IMR-90 (cell line): ENCODE data around the gene OR7A5. TPM values are rescaled to one million over a fixed set of nuclear protein-coding genes. Genes with fewer than 3 reads are reported as not detected.

Experiments
- ATAC-seq: fragments of 200-7000 bp; cut with Tn5 transposase; 2 replicates; pipeline ENCODE4 v1.9.1; 2020; ENCODE audit warnings: low read depth, mild to moderate bottlenecking, moderate library complexity
- BruUV-seq: library from RNA; stranded (reverse); fragments of 400-500 nt; replicated peaks from 2 replicates; lab custom pipeline; 2021; lab: Mats Ljungman, UMichigan
- CTCF ChIA-PET: fragments of 300-600 bp; formaldehyde crosslinking; extraction: SDS; loops from one replicate; lab custom pipeline; 2021; ENCODE audit warnings: antibody characterized with exemption; lab: Yijun Ruan, JAX
- POLR2A ChIA-PET: fragments of 300-600 bp; sonication (Branson Sonifier 250); formaldehyde crosslinking; loops from one replicate; lab custom pipeline; 2022; ENCODE audit warnings: antibody characterized with exemption; ENCODE audit not compliant: unreplicated experiment; lab: Charles Lee
- DNase-seq: peaks from one replicate; pipeline ENCODE4 v3.0.0; 2013
- H2AFZ ChIP-seq: replicated peaks from 2 replicates; pipeline ENCODE3; 2013; ENCODE audit warnings: low read length, mild to moderate bottlenecking; ENCODE audit not compliant: poor library complexity
- H2AK5ac ChIP-seq: 2 replicates; pipeline ENCODE4 v1.6.1; 2013; ENCODE audit warnings: low read depth, low read length, inconsistent platforms
- H2AK9ac ChIP-seq: replicated peaks from 2 replicates; pipeline ENCODE3; 2013; ENCODE audit warnings: mild to moderate bottlenecking, low read depth, low read length, moderate library complexity; ENCODE audit not compliant: poor library complexity
- H2BK120ac ChIP-seq: 2 replicates; pipeline ENCODE4 v1.6.1; 2013; ENCODE audit warnings: low read depth, low read length, inconsistent platforms
- H2BK15ac ChIP-seq: 3 replicates; pipeline ENCODE4 v1.6.1; 2013; ENCODE audit warnings: low read depth, low read length, inconsistent platforms
- H2BK20ac ChIP-seq: 2 replicates; pipeline ENCODE4 v1.6.1; 2013; ENCODE audit warnings: low read depth, mild to moderate bottlenecking, inconsistent platforms, low read length, moderate library complexity
- H2BK5ac ChIP-seq: 2 replicates; pipeline ENCODE4 v1.6.1; 2013; ENCODE audit warnings: mild to moderate bottlenecking, low read depth, low read length, inconsistent platforms; ENCODE audit not compliant: poor library complexity, severe bottlenecking
- H3K14ac ChIP-seq: replicated peaks from 2 replicates; pipeline ENCODE4 v1.6.1; 2013; ENCODE audit warnings: low read depth, low read length, inconsistent platforms
- H3K18ac ChIP-seq: 2 replicates; pipeline ENCODE4 v1.6.1; 2013; ENCODE audit warnings: low read depth, low read length, control low read depth
- H3K23ac ChIP-seq: 2 replicates; pipeline ENCODE4 v1.6.1; 2013; ENCODE audit warnings: low read depth, low read length, inconsistent platforms
- H3K27ac ChIP-seq: 2 replicates; pipeline ENCODE4 v1.5.1; 2013; ENCODE audit warnings: mild to moderate bottlenecking, control low read depth, low read length; ENCODE audit not compliant: insufficient read depth
- H3K27me3 ChIP-seq: 2 replicates; pipeline ENCODE4 v1.6.1; 2013; ENCODE audit warnings: low read length; ENCODE audit not compliant: control insufficient read depth, insufficient read depth
- H3K36me3 ChIP-seq: 2 replicates; pipeline ENCODE4 v1.6.1; 2013; ENCODE audit warnings: low read length, mixed read lengths; ENCODE audit not compliant: control insufficient read depth, insufficient read depth
- H3K4ac ChIP-seq: 2 replicates; pipeline ENCODE4 v1.6.1; 2013; ENCODE audit warnings: low read depth, low read length, inconsistent platforms
- H3K4me1 ChIP-seq: 2 replicates; pipeline ENCODE4 v1.6.1; 2013; ENCODE audit warnings: low read length, mixed read lengths; ENCODE audit not compliant: control insufficient read depth, insufficient read depth
- H3K4me2 ChIP-seq: 2 replicates; pipeline ENCODE4 v1.6.1; 2013; ENCODE audit warnings: low read depth, mild to moderate bottlenecking, control low read depth, low read length, moderate library complexity
- H3K4me3 ChIP-seq: 2 replicates; pipeline ENCODE4 v1.5.1; 2013; ENCODE audit warnings: low read depth, mild to moderate bottlenecking, control low read depth, low read length, moderate library complexity; ENCODE audit not compliant: insufficient read depth
- H3K56ac ChIP-seq: 2 replicates; pipeline ENCODE4 v1.6.1; 2013; ENCODE audit warnings: low read length, inconsistent platforms; ENCODE audit not compliant: insufficient read depth; ENCODE audit errors: extremely low read depth
- H3K79me1 ChIP-seq, 2 experiments: 2 replicates each; pipeline ENCODE4 v1.6.1; 2013; ENCODE audit warnings: low read length in 2 of 2, inconsistent platforms in 1 of 2, low read depth in 1 of 2
- H3K9ac ChIP-seq: 2 replicates; pipeline ENCODE4 v1.6.1; 2013; ENCODE audit warnings: low read depth, low read length, control low read depth
- H3K9me1 ChIP-seq: 2 replicates; pipeline ENCODE4 v1.6.1; 2013; ENCODE audit warnings: low read length, inconsistent platforms; ENCODE audit not compliant: insufficient read depth
- H3K9me3 ChIP-seq: 2 replicates; pipeline ENCODE4 v1.6.1; 2013; ENCODE audit warnings: low read length; ENCODE audit not compliant: control insufficient read depth, insufficient read depth
- H4K20me1 ChIP-seq: 2 replicates; pipeline ENCODE4 v1.6.1; 2013; ENCODE audit warnings: low read length, inconsistent platforms; ENCODE audit not compliant: insufficient read depth
- H4K5ac ChIP-seq: 2 replicates; pipeline ENCODE4 v1.6.1; 2013; ENCODE audit warnings: mild to moderate bottlenecking, low read depth, low read length, control low read depth
- H4K8ac ChIP-seq, 2 experiments: 2 replicates each; pipeline ENCODE4 v1.6.1; 2013; ENCODE audit warnings: low read depth in 2 of 2, low read length in 2 of 2, control low read depth in 1 of 2, inconsistent platforms in 1 of 2
- H4K91ac ChIP-seq: 2 replicates; pipeline ENCODE4 v1.6.1; 2013; ENCODE audit warnings: low read depth, low read length, inconsistent platforms; ENCODE audit not compliant: insufficient read depth
- USF2 ChIP-seq: fragments of 150-350 bp; IDR thresholded peaks from 2 replicates; pipeline ENCODE4 v1.6.1; 2017; ENCODE audit warnings: mild to moderate bottlenecking, antibody characterized with exemption, low read length, low read depth
- WGBS, 2 experiments: methylation state at CpG; one replicate each; pipeline versions ENCODE4 v1.1.5 to v1.1.7; 2013; ENCODE audit warnings: missing lambda C conversion rate in 2 of 2; ENCODE audit not compliant: insufficient read length in 1 of 2; ENCODE audit errors: extremely low coverage in 2 of 2; 5-methylcytosine and 5-hydroxymethylcytosine counted together
- dilution Hi-C: fragments of 300-500 bp; cut with HindIII; formaldehyde crosslinking; loops from one replicate; pipeline ENCODE4 v1.14.3; 2018; ENCODE audit warnings: low sequenced_read_pairs; ENCODE audit not compliant: unreplicated experiment
- in situ Hi-C: fragments of 300-500 bp; cut with MboI; formaldehyde crosslinking; loops from 3 replicates; pipeline ENCODE4 v1.14.3; 2019; ENCODE audit warnings: low sequenced_read_pairs, inconsistent platforms, mixed read lengths
- intact Hi-C: fragments of 100-400 bp; cut with micrococcal nuclease; formaldehyde crosslinking; loops from 2 replicates; pipeline ENCODE4 v1.10.0; 2022
- polyA plus RNA-seq, 3 experiments: library from polyadenylated mRNA; depleted of rRNA; stranded (reverse); fragments of >200 nt; gene quantifications; 2 replicates each; pipeline ENCODE4 v1.2.3, GENCODE V29; 2012; ENCODE audit warnings: low replicate concordance in 1 of 3
- total RNA-seq: library from RNA; depleted of rRNA; stranded (reverse); fragments of >200 nt; gene quantifications from 2 replicates; pipeline ENCODE4 v1.2.3, GENCODE V29; 2012

Gene OR7A5
- total and polyA plus RNA-seq, 2 of the 4 experiments (the other 2 are of a cell fraction), result not detected

GRCh38 chr19:14798760-14799159 is 36.2 kb downstream of the OR7A5 start:
- H3K4me3 ChIP-seq, result no peak overlapping the region
- ChIA-PET CTCF (no interaction called here), POLR2A (no interaction called here)
- H4K20me1 ChIP-seq, result no peaks in the 10 kb centered on the region
- intact Hi-C loops, result no loop called here
- H2AFZ ChIP-seq, result no peak overlapping the region
- H3K27me3 ChIP-seq, result no peaks in the 10 kb centered on the region
- no peak overlapping the region for H2AK9ac ChIP-seq
- in situ Hi-C loops, result no loop called here
- H3K9me1 ChIP-seq, result no peaks in the 10 kb centered on the region
- BruUV-seq, result no TSS peak
- H3K14ac ChIP-seq, result no peak overlapping the region
- no CpG with 5 or more reads among the region's 5 CpGs for WGBS, 2 experiments
- H3K4me1 ChIP-seq, result no peaks in the 10 kb centered on the region
- no peak overlapping the region for H4K8ac ChIP-seq
- no peak overlapping the region for H2BK120ac ChIP-seq
- 0 out of 2 replicates have a peak, but pooled peaks cover 2% of the 10 kb centered on the region for H3K9me3 ChIP-seq
- no peak for TF ChIP-seq USF2
- no peak overlapping the region for H2BK5ac ChIP-seq
- no peak overlapping the region for H2AK5ac ChIP-seq
- H4K91ac ChIP-seq, result no peak overlapping the region
- no peak overlapping the region for H3K27ac ChIP-seq
- DNase-seq (no peak), ATAC-seq (no peak)
- no peak overlapping the region for H3K23ac ChIP-seq
- H3K4me2 ChIP-seq, result no peak overlapping the region
- H3K18ac ChIP-seq, result no peak overlapping the region
- no peak overlapping the region for H2BK15ac ChIP-seq
- H3K9ac ChIP-seq, result no peak overlapping the region
- no peaks in the 10 kb centered on the region for H3K36me3 ChIP-seq
- H4K5ac ChIP-seq, result no peak overlapping the region
- no peak overlapping the region for H3K56ac ChIP-seq
- H3K4ac ChIP-seq, result no peak overlapping the region
- H2BK20ac ChIP-seq, result no peak overlapping the region
- dilution Hi-C loops, result no loop called here
- no peaks in the 10 kb centered on the region for H3K79me1 ChIP-seq
